Activated T-helper 9 cell treated with anti-CD3 and anti-CD28 coated beads, Interleukin-2, amount 50 U/mL, for 16 hours (primary cell): Measurements from ENCODE around the gene OPCML.

Experiments used
- DNase-seq: peaks from one replicate; pipeline ENCODE4 v3.0.0-alpha.2; 2020; ENCODE audit warnings: low read depth

The OPCML gene

DNA sequence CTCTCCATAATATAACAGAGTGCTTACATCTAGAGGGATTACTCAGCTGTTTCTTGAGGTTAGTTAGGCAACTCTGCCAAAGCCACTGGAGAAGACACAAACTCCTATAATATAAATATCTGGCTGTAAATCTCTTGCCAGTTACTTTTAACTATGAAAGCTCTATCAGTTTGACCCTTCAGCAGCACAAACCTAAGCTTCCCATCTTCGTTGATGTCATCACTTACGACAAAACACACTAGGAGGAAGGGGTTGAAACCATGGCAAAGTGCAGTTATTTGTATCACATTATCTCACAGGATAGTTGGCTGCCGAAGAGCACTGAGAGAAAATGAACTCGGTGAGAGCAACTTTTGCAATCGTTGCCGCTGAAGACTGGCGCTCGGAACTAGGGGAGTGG, 922.1 kb downstream of the OPCML start:
- DNase-seq: no peak

GRCh38 chr11:132607575-132607974, 924.7 kb downstream of the OPCML start:
- DNase-seq: no peak

DNA sequence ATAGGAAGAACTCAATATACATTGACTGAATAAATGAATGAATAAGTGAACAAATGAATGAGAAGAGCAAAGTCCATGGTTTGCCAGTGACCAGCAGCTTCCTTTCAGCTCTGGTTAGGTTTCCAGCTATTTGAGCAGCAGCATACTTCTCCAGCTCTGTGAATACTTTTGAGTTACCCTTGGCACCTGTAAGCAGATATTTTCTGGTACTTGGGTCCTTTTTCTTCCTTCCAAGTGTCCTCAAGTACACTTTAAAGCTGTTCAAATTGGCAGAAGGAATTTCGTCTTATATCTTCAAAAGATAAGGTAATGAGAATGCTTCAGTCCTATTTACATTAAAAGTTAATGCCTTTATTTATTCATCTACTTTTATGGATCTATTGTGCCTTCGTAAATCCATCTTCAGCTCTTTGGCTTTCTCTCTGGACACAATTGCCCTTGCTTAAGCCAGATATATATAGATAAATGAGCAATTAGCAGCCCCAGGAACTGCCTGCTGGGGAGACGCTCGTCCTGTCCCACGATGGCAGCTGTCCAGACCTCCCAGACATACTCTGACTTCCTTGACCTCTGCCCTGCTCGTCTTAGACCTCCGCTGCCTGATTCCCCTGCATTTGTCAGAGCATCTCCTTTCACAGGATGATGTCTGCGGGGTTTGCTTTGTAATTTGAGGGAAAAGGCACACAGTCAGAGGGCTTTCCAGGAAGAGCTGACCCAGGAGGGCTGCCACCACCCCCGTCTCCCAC, 926.3 kb downstream of the OPCML start:
- DNase-seq: no peak

GRCh38 chr11:132604431-132604830, 927.9 kb downstream of the OPCML start:
- DNase-seq: no peak

DNA sequence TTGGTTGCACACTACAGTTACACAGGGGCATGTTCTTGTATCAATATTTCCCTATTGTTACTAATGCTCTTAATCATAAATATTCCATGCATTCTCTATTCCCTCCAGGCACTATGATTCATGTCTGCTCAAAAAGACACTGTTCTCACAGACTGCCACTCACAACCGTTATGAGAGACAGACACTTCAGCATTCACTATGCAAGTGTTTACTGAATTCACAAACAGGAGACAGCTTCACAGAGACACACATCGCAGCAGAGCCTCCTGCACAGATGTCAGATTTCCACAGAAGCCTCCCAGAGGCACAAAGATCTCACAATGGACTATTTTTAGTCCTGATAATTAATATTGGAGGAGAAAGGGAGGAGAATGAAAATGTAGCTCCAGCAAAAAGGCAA, 930.4 kb downstream of the OPCML start:
- no peak for DNase-seq

- DNase-seq: no peak
These were observed 936.6 kb downstream of the OPCML start for GRCh38 chr11:132595711-132596134.

- DNase-seq: no peak
These were observed 937.1 kb downstream of the OPCML start for GRCh38 chr11:132595246-132595645.

- DNase-seq: no peak
These were observed 941.3 kb downstream of the OPCML start for GRCh38 chr11:132590986-132591385.

- no peak for DNase-seq
These were observed 941.7 kb downstream of the OPCML start for GRCh38 chr11:132590554-132590953.

DNA sequence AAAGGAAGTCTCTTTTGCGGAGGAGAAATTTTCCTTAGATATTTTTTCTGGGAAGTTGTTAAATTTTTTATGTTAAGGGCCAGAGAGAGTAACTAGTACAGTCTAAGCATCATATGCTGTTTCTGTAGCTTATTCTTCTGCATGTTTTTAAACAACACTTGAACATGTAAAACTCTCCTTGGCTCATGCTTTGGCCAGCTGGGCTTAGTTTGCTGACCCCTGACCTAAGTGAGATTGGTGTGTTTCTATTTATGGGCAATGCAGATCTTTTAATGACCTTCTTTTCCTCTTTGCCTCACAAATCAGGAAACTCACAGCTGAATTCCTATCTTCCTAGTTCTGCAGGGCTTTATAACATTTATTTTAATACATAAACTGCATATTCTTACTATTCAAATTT, 942.5 kb downstream of the OPCML start:
- no peak for DNase-seq

GRCh38 chr11:132588366-132588765, 943.9 kb downstream of the OPCML start:
- no peak for DNase-seq

GRCh38 chr11:132587716-132588115, 944.6 kb downstream of the OPCML start:
- no peak for DNase-seq

DNA sequence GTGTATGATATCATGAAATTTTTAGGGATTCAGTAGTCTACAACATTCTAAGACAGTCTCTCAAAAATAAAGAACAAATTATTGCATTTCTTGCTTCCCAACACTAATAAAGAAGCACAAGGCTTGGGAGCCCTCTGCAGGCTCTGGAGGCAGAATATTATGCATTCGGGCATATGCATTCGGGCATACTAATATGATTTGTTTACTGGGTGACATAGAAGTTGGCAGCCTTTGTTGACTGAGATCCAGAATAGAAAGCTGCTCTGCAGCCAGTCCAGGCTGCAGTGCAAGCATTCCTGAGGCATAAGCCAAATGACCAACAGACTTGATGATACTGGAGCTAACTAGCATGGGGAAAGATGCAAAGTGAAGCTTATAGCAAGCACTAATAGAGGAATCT, 945.5 kb downstream of the OPCML start:
- DNase-seq: no peak

DNA sequence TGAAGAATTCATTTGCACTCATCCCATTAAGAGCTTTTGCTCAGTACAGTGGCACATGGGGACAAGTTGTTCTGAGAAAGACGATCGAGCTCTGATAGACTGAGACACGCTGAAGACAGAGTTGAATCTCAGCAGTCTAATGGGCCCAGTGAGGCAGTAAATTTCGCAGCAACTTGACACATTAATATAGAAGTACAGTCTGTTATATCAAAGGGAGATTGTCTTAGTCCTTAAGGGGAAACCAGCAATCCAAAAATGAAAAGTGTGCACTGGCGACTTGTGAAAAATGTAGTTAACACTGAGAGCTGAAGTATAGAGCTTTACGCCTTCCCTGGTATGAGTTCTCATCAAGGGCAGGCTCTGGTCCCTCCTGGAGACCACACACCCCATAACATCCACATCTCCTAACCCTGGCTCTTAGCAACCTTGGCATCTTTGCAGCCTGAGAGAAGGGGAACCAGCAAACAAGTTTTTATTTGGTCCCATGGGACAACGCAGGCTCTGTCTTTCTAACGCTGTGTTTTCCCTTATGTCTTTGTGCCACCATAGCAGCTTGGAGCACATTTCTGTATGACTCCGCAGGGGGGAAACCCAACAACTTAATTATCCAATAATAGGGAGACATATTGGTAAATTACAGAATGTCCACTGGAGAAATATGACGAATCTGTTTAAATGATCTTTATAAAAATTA, 952.5 kb downstream of the OPCML start:
- DNase-seq: no peak

DNA sequence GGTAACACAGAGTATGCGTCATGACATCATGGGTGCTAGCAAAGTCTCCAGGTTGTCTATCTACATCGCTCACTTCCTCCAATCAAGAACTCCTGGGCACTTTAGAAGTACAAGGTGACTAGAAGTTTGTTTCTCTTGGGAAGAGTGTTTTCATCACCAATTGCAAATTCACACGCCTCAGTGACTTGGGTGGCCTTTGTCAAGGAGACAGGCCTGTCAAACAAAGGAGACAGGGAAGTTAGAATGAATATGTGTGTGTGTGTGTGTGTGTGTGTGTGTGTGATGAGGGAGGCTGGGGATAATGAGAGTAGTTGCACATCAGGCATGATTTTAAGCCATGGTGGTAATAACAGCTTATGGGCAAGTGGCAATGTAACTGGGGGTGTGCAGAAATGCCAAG, 953.2 kb downstream of the OPCML start:
- DNase-seq: no peak

DNA sequence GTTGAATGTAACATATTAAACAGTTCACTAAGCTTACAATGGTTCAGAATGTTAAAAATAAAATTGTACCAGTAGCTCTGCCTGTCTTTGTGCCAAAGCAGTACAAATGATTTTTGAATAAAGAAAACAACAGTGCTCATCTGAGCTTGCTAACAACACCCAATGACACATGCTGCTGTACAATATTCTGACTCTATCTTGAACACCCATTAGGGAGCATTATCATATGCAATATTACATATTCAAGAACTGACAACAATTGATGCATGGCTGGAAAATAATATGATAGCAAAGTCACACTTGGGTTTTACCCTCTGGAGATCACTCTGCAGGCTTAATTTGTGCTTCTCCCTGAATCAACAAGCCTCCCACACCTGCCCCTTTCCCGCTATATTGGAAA, 953.7 kb downstream of the OPCML start:
- DNase-seq: no peak

DNA sequence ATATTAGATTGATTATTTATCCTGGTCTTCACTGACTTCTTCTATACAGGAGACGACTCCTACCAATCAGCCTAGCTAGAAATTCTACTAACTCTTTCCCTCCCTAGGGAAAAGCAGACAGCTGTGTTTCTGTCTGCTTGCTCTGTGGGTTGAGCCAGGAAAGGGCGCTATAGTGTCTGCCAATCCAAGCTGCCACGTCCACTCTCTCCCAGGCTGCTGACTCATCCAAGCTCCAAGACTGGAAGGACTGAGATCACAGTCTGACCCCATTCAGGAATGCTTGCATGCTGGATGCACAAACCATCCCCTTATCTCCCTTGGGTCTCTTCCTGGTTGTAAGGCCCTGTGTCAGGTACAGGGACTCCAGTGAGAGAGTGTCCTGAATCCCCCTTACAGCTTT, 955.6 kb downstream of the OPCML start:
- DNase-seq: no peak

DNA sequence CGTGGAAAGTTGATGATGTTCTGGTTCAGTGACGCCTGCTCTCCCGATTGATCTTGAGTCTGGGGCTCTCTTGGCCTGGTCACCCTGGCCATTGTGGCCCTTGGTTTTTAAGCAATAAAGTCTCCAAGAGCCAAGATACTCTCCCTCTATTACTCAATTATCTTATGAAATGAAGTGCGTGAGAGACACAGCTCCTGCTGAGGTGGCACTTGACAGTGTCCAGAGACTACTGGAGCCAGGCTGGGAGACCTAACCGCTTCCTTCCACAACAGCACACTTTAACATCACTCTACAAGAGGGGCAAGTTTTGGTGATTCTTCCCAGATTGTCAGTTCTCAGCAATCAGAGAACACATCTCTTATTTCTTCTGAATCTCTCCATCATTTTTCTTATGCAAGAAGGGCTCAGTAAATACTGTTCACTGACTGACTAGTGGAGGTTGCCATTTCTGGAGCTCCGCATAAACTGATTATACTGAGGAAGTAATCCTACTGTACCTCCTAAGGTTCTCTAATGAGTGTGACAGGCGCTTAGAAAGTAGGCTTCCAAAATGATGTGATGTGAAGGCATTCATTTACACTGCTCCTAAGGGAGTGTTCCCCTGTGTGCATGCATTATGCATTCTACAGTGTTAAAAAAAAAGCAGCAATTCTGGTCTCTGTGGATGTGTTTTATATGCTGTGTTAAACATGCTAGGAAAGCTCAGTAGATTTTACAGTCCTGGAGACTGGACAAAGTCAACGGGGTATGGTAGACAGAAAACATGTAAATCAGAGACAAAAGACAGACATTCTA, 968.0 kb downstream of the OPCML start:
- no peak for DNase-seq

DNA sequence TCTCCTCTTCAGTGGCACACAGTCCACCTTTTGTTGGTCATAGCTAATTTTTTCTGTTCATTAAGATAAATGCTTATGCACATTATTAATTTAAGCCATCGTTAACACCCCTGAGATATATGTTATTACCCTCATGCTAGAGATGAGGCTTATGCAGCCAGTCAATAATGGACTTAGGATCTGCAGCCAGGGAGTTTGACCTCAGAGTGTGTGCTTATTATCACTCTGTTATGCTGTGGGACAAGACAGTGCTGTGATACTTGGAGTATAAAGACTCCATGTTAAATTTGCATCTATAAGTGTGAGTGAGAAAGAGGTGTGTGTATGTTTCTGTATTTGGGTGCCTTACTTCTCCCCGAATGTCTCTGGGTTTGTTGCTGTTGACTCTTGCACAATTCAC, 969.3 kb downstream of the OPCML start:
- DNase-seq: no peak

DNA sequence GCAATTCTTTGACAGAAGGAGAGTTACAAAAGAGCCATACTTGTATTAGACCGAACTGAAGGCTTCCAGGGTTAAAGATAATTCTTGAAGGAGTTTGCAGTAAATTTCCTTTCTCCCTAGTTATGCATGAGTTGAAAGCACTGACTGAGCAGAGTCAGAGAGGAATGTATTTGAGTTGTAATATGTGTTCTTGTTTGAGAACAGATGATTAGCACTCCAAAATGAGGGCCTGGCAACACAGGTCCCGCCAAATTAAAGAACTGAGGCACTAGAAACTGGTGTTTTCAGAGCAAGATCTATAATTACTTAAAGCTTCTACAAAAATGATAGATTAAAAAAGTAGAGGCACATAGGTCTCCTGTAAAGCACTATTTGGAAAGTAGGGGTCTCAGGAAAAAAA, 970.4 kb downstream of the OPCML start:
- no peak for DNase-seq

GRCh38 chr11:132559331-132560036, 972.8 kb downstream of the OPCML start:
- no peak for DNase-seq

DNA sequence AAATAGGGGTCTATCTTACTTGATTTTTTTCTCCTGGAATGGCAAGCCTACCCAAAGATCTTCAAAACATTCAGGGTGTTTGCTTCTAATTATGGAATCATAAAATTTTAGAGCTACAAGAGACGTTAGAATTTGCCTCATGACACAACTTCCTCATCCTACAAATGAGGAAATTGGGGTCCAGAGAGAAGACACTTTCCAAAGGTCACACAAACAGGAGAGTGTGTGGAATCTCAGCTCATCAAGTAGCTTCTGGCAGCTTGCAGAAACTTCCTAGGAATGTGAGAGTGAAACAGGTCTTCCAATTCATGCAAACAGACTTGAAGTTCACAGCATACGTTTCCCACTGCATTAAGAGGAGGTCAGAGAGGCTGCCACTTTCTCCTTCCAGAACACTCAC, 976.0 kb downstream of the OPCML start:
- no peak for DNase-seq
